ENCODE data around the gene ELMOD2.

DNA sequence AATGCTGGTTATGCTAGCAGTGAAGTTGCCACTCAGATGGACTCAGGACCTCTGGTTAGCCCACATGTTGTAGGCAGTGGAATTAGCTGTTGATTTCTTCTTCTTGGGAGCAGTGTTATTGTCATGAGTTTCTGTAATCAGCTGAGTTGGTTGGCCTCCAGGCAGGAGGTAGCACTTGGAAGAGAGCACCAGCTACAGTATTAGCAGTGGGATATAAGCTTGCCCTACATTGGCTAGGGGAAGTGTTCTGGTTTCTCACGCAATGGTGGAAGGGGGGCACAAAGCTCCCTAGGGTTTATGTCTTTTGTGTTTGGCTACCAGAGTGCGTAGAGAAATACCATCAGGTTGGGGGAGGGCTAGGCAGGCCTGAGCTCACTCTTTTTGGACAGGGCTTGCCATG is 78.7 kb downstream of the ELMOD2 start:
- TF ChIP-seq, protein P1, sequence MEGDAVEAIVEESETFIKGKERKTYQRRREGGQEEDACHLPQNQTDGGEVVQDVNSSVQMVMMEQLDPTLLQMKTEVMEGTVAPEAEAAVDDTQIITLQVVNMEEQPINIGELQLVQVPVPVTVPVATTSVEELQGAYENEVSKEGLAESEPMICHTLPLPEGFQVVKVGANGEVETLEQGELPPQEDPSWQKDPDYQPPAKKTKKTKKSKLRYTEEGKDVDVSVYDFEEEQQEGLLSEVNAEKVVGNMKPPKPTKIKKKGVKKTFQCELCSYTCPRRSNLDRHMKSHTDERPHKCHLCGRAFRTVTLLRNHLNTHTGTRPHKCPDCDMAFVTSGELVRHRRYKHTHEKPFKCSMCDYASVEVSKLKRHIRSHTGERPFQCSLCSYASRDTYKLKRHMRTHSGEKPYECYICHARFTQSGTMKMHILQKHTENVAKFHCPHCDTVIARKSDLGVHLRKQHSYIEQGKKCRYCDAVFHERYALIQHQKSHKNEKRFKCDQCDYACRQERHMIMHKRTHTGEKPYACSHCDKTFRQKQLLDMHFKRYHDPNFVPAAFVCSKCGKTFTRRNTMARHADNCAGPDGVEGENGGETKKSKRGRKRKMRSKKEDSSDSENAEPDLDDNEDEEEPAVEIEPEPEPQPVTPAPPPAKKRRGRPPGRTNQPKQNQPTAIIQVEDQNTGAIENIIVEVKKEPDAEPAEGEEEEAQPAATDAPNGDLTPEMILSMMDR (IDR thresholded peaks at IDR 0.05; ENCODE audit: low read depth, low read length): no peak
- TF ChIP-seq EZH2phosphoT487 (IDR thresholded peaks at IDR 0.05; ENCODE audit: low read depth): no peak

Measured in OCI-LY3 (cell line).